Mammary epithelial cell (primary cell): ENCODE measurements around the gene CDK14.

ENCODE experiments used
- EZH2 ChIP-seq: IDR thresholded peaks from 2 replicates; pipeline ENCODE4 v1.6.1; 2012; ENCODE audit warnings: low read length, inconsistent platforms, borderline replicate concordance
- TF ChIP-seq, protein P1 (sequence below), 2 donors: IDR thresholded peaks in 1 of 2; conservative IDR thresholded peaks in 1 of 2; 2 replicates each; pipeline ENCODE4 v1.5.1; 2011 to 2012; ENCODE audit warnings: inconsistent platforms in 2 of 2, low read length in 2 of 2, mild to moderate bottlenecking in 2 of 2, control low read depth in 1 of 2, low read depth in 1 of 2; ENCODE audit not compliant: insufficient read depth in 1 of 2; ENCODE audit errors: extremely low read depth in 1 of 2

DNA sequence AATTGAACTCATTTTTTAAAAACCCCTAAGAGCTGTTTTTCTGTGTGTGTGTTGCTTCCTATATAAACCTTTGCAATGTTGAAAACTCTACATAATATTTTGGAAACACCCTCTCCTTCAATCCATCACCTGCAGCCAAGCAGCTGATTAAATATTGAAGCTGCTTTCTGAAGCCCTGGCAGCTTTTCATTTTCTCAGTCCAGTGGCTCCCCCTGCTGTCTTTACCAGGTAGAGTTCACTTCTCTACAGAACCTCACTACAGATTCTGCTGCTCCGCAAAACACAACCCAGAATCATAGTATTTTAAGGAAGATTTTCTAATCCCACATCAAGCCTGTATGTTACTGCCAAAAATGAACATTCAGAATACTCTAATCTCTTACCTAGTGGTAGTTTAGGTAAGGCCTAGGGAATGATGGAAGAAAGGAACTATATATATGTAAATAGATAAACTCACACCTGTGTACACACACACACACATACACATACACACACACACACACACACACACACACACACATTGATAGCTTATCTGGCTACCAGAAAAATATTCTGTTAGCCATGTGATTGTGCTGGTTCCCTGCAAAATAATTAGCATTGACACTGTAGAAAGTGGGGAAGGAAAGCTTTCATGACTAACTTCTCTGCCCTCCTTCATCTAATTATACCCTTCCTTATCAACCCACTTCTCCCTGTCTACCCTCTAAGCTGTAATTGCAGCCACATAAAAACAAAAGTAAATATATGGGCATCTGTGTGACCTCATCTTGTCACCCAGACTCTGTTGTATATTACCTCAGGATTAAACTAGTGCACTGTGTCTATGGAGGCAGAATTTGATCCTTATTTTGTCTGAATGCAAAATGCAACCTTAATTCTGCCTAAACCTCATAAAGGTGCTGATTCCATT is 438.6 kb downstream of the CDK14 start:
- TF ChIP-seq, protein P1, sequence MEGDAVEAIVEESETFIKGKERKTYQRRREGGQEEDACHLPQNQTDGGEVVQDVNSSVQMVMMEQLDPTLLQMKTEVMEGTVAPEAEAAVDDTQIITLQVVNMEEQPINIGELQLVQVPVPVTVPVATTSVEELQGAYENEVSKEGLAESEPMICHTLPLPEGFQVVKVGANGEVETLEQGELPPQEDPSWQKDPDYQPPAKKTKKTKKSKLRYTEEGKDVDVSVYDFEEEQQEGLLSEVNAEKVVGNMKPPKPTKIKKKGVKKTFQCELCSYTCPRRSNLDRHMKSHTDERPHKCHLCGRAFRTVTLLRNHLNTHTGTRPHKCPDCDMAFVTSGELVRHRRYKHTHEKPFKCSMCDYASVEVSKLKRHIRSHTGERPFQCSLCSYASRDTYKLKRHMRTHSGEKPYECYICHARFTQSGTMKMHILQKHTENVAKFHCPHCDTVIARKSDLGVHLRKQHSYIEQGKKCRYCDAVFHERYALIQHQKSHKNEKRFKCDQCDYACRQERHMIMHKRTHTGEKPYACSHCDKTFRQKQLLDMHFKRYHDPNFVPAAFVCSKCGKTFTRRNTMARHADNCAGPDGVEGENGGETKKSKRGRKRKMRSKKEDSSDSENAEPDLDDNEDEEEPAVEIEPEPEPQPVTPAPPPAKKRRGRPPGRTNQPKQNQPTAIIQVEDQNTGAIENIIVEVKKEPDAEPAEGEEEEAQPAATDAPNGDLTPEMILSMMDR (conservative IDR thresholded peaks at IDR 0.05 in 1 of 2, IDR thresholded peaks at IDR 0.05 in 1 of 2; ENCODE audit: extremely low read depth in 1 of 2, insufficient read depth in 1 of 2, low read depth in 1 of 2, low read length in 2 of 2) = peak; percentile 47 to 78
- no peak for TF ChIP-seq EZH2
